ENCODE results near the gene SGMS1. TPM values are rescaled to one million over a fixed set of nuclear protein-coding genes. Genes with fewer than 3 reads are reported as not detected.

The SGMS1 gene
- total and polyA plus RNA-seq, 2 donors (not counting 3 experiments of a cell fraction or from before 2014, with no cell fraction given): 9.7 to 23.7 TPM

DNA sequence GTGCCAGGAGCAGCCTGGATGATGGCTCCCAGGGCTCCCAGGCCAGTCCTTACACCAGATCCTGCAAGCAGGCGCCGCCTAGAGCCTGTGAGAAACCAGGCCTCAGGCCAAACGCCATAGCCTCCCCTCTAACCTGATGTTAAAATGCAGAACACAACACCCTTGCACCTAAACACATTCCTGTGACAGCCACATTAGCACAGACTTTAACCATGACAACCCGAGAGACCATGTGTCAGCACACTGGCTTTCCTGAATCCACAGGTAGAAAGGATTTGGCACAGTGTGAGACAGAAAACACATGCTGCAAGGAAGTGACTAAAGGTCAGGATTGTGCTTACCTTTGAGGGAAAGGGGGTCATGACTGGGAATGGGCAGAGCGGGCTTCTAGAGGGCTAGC, 59.9 kb downstream of the SGMS1 start:
- intact Hi-C loops (cut with micrococcal nuclease) (no loop called here), dilution Hi-C loops (cut with MboI; ENCODE audit: extremely low pct_ligation_motif_present, low sequenced_read_pairs) (no loop called here)
- Histone ChIP-seq H3K9me1 (replicated peaks; ENCODE audit: control insufficient read depth, extremely low read depth, insufficient read depth, low read length) (no peaks in the 10 kb centered on the region), H3K4me1 (ENCODE audit: control insufficient read depth, extremely low read depth, insufficient read depth, low read length) (no peaks in the 10 kb centered on the region), H3K27ac (ENCODE audit: insufficient read depth, low read depth, low read length) (no peak overlapping the region), H2AFZ (ENCODE audit: low read depth, low read length) (no peak overlapping the region), H3K79me2 (ENCODE audit: control insufficient read depth, insufficient read depth, low read length) (no peaks in the 10 kb centered on the region), H3K9me3 (replicated peaks; ENCODE audit: control insufficient read depth, insufficient read depth, low read length) (no peaks in the 10 kb centered on the region), H4K20me1 (replicated peaks; ENCODE audit: control insufficient read depth, extremely low read depth, insufficient read depth, low read length) (no peaks in the 10 kb centered on the region), H3K27me3 (ENCODE audit: control insufficient read depth in 2 of 2, insufficient read depth in 2 of 2, low read length in 2 of 2) (no peaks in the 10 kb centered on the region), H3K9ac (replicated peaks; ENCODE audit: extremely low read depth, insufficient read depth, low read length) (no peak overlapping the region), H3K4me3 (replicated peaks in 1 of 3; ENCODE audit: insufficient read depth in 1 of 3, low read depth in 1 of 3, low read length in 3 of 3) (no peak overlapping the region), H3K4me2 (ENCODE audit: insufficient read depth, low read length) (no peak overlapping the region), H3K36me3 (ENCODE audit: control insufficient read depth in 2 of 2, extremely low read depth in 1 of 2, insufficient read depth in 2 of 2, low read length in 2 of 2) (no peaks in the 10 kb centered on the region)
- ChIA-PET POLR2A (no interaction called here), CTCF (interaction anchor here (1.2 kb wide), 1 partner anchor 13 kb away, joined by 3 read pairs; no protein-coding TSS in a partner anchor)
- no peak for TF ChIP-seq GATA2 (IDR thresholded peaks at IDR 0.05; ENCODE audit: insufficient read depth, insufficient read length, low read depth, low read length)
- TF ChIP-seq CTCF (IDR thresholded peaks at IDR 0.05; ENCODE audit: extremely low read depth in 1 of 2, insufficient read depth in 1 of 2, low read depth in 1 of 2, low read length in 2 of 2): no peak
- TF ChIP-seq MAX (IDR thresholded peaks at IDR 0.05; ENCODE audit: insufficient read depth, insufficient read length): no peak
- no peak for TF ChIP-seq JUN (IDR thresholded peaks at IDR 0.05; ENCODE audit: borderline replicate concordance, insufficient read depth, insufficient read length, low read depth)
- no peak for TF ChIP-seq EZH2 (IDR thresholded peaks at IDR 0.05; ENCODE audit: borderline replicate concordance, low read depth, low read length, severe bottlenecking)
- TF ChIP-seq FOS (IDR thresholded peaks at IDR 0.05; ENCODE audit: borderline replicate concordance, insufficient read depth, low read length): no peak
- TF ChIP-seq MYC (IDR thresholded peaks at IDR 0.05; ENCODE audit: low read depth, low read length): no peak
- TF ChIP-seq POLR2AphosphoS5 (IDR thresholded peaks at IDR 0.05; ENCODE audit: insufficient read depth, low read depth, low read length): no peak
- TF ChIP-seq POLR2A (IDR thresholded peaks at IDR 0.05; ENCODE audit: low read depth, low read length): no peak
- DNase-seq (ENCODE audit: low read depth, low spot score): no peak
- no peak for FAIRE-seq
- no TSS peak for BruUV-seq (replicated peaks)

All from endothelial cell of umbilical vein (primary cell).